H1 (cell line): ENCODE results near the gene ANKH. TPM values are rescaled to one million over a fixed set of nuclear protein-coding genes. Genes with fewer than 3 reads are reported as not detected.

Experiments used
- CTCF ChIA-PET: fragments of 300-600 bp; sonication (Branson Sonifier 250); formaldehyde crosslinking; loops from one replicate; lab custom pipeline; 2021; ENCODE audit not compliant: partially characterized antibody; lab: Charles Lee
- POLR2A ChIA-PET: fragments of 300-600 bp; sonication (Branson Sonifier 250); formaldehyde crosslinking; loops from one replicate; lab custom pipeline; 2021; ENCODE audit warnings: inconsistent platforms; ENCODE audit not compliant: partially characterized antibody; lab: Charles Lee
- DNase-seq, 2 experiments: peaks; one replicate each; pipeline versions ENCODE4 v3.0.0 to v3.0.0-alpha.2; 2010 to 2022; ENCODE audit warnings: low spot score in 2 of 2, low read depth in 1 of 2, mixed read lengths in 1 of 2
- FAIRE-seq: peaks from 2 replicates; lab custom pipeline; 2011; peaks lifted over from hg19 to GRCh38; lab: Jason Lieb, UNC
- H2AFZ ChIP-seq: 2 replicates; pipeline ENCODE4 v1.8.1; 2012; ENCODE audit warnings: low read length, inconsistent platforms
- H2AK5ac ChIP-seq: 2 replicates; pipeline ENCODE4 v1.6.1; 2013; ENCODE audit warnings: low read depth, low read length
- H2BK120ac ChIP-seq: replicated peaks from 2 replicates; pipeline ENCODE3; 2013; ENCODE audit warnings: low read depth, low read length, inconsistent platforms
- H2BK12ac ChIP-seq: 2 replicates; pipeline ENCODE4 v1.6.1; 2013; ENCODE audit warnings: low read depth, low read length
- H2BK15ac ChIP-seq: 2 replicates; pipeline ENCODE4 v1.6.1; 2013; ENCODE audit warnings: low read length
- H2BK20ac ChIP-seq: 2 replicates; pipeline ENCODE4 v1.6.1; 2013; ENCODE audit warnings: low read length
- H2BK5ac ChIP-seq: 2 replicates; pipeline ENCODE4 v1.6.1; 2013; ENCODE audit warnings: low read depth, low read length
- H3K14ac ChIP-seq: 2 replicates; pipeline ENCODE4 v1.6.1; 2013; ENCODE audit warnings: inconsistent platforms; ENCODE audit not compliant: insufficient read length
- H3K18ac ChIP-seq: 2 replicates; pipeline ENCODE4 v1.6.1; 2013; ENCODE audit warnings: low read length; ENCODE audit errors: extremely low read depth
- H3K23ac ChIP-seq: 2 replicates; pipeline ENCODE4 v1.6.1; 2013; ENCODE audit warnings: inconsistent platforms; ENCODE audit not compliant: insufficient read length
- H3K23me2 ChIP-seq: 2 replicates; pipeline ENCODE4 v1.6.1; 2013; ENCODE audit warnings: low read depth, low read length
- H3K27ac ChIP-seq: 2 replicates; pipeline ENCODE4 v1.6.1; 2011; ENCODE audit warnings: low read depth, low read length, inconsistent platforms
- H3K27me3 ChIP-seq, 4 experiments: replicated peaks in 1 of 4; 1 replicate in 1 of 4; 2 replicates in 3 of 4; pipeline versions ENCODE4 v1.6.1 to v1.8.1; 2011 to 2013; ENCODE audit warnings: low read length in 3 of 4, mild to moderate bottlenecking in 3 of 4, inconsistent platforms in 2 of 4, mixed read lengths in 2 of 4, moderate library complexity in 1 of 4; ENCODE audit not compliant: control insufficient read depth in 3 of 4, insufficient read depth in 3 of 4; ENCODE audit errors: extremely low read depth in 1 of 4
- H3K36me3 ChIP-seq, 4 experiments: 2 replicates each; pipeline versions ENCODE4 v1.6.1 to v1.8.1; 2011 to 2013; ENCODE audit warnings: mild to moderate bottlenecking in 4 of 4, low read length in 3 of 4, moderate library complexity in 2 of 4, control low read depth in 1 of 4, inconsistent platforms in 1 of 4; ENCODE audit not compliant: insufficient read depth in 4 of 4, control insufficient read depth in 2 of 4
- H3K4ac ChIP-seq: replicated peaks from 2 replicates; pipeline ENCODE3; 2013; ENCODE audit warnings: low read length, low read depth, mixed read lengths, inconsistent platforms; ENCODE audit not compliant: insufficient read length
- H3K4me1 ChIP-seq, 4 experiments: replicated peaks in 1 of 4; 1 replicate in 1 of 4; 2 replicates in 3 of 4; pipeline versions ENCODE4 v1.6.1 to v1.8.1; 2011 to 2013; ENCODE audit warnings: low read length in 3 of 4, inconsistent platforms in 2 of 4, mixed read lengths in 1 of 4; ENCODE audit not compliant: insufficient read depth in 4 of 4, control insufficient read depth in 3 of 4
- H3K4me2 ChIP-seq, 2 experiments: 2 replicates each; pipeline versions ENCODE4 v1.6.1 to v1.8.1; 2011 to 2013; ENCODE audit warnings: low read depth in 2 of 2, low read length in 2 of 2, control low read depth in 1 of 2, inconsistent platforms in 1 of 2, mild to moderate bottlenecking in 1 of 2; ENCODE audit not compliant: insufficient read depth in 1 of 2
- H3K4me3 ChIP-seq, 4 experiments: fragments of 200-600, 300-600 bp in 1 of 4; sonication (generic), shearing (Covaris generic), sonication (Bioruptor Twin) in 1 of 4; 2 replicates each; pipeline versions ENCODE4 v1.5.1 to v1.8.1; 2011 to 2016; ENCODE audit warnings: low read length in 4 of 4, low read depth in 3 of 4, control low read depth in 2 of 4, inconsistent platforms in 2 of 4, mild to moderate bottlenecking in 2 of 4, mixed read lengths in 1 of 4, moderate library complexity in 1 of 4; ENCODE audit not compliant: insufficient read depth in 2 of 4; ENCODE audit errors: extremely low read depth in 1 of 4
- H3K56ac ChIP-seq: replicated peaks from 2 replicates; pipeline ENCODE3; 2013; ENCODE audit warnings: low read depth, mild to moderate bottlenecking, mixed read lengths, low read length, inconsistent platforms; ENCODE audit not compliant: insufficient read length
- H3K79me1 ChIP-seq: 2 replicates; pipeline ENCODE4 v1.6.1; 2013; ENCODE audit warnings: low read depth, low read length, control low read depth
- H3K79me2 ChIP-seq, 2 experiments: 2 replicates each; pipeline versions ENCODE4 v1.6.1 to v1.8.1; 2012 to 2013; ENCODE audit warnings: low read length in 2 of 2, mild to moderate bottlenecking in 2 of 2, inconsistent platforms in 1 of 2; ENCODE audit not compliant: insufficient read depth in 2 of 2, control insufficient read depth in 1 of 2
- H3K9ac ChIP-seq, 4 experiments: replicated peaks in 1 of 4; 1 replicate in 1 of 4; 2 replicates in 3 of 4; pipeline versions ENCODE4 v1.6.1 to v1.8.1; 2011 to 2013; ENCODE audit warnings: low read depth in 3 of 4, low read length in 3 of 4, control low read depth in 2 of 4, mild to moderate bottlenecking in 2 of 4, moderate library complexity in 2 of 4, inconsistent platforms in 1 of 4; ENCODE audit errors: extremely low read depth in 1 of 4
- H3K9me3 ChIP-seq, 2 experiments: 2 replicates each; pipeline versions ENCODE4 v1.6.1 to v1.8.1; 2012 to 2013; ENCODE audit warnings: mild to moderate bottlenecking in 2 of 2, moderate library complexity in 2 of 2, control low read depth in 1 of 2, inconsistent platforms in 1 of 2, low read depth in 1 of 2, low read length in 1 of 2, mixed read lengths in 1 of 2; ENCODE audit not compliant: insufficient read depth in 2 of 2
- H4K20me1 ChIP-seq, 2 experiments: replicated peaks in 1 of 2; 2 replicates each; pipeline versions ENCODE3 to v1.8.1; 2011 to 2013; ENCODE audit warnings: inconsistent platforms in 2 of 2, low read length in 2 of 2, mild to moderate bottlenecking in 1 of 2; ENCODE audit not compliant: insufficient read depth in 2 of 2, control insufficient read depth in 1 of 2
- H4K5ac ChIP-seq: 2 replicates; pipeline ENCODE4 v1.6.1; 2013; ENCODE audit warnings: low read length, low read depth, mixed read lengths, inconsistent platforms; ENCODE audit not compliant: insufficient read length
- H4K8ac ChIP-seq: 2 replicates; pipeline ENCODE4 v1.8.0; 2013; ENCODE audit warnings: mild to moderate bottlenecking, moderate library complexity, low read length, inconsistent platforms; ENCODE audit not compliant: insufficient read depth; ENCODE audit errors: extremely low read depth
- H4K91ac ChIP-seq: replicated peaks from 2 replicates; pipeline ENCODE3; 2013; ENCODE audit warnings: low read length, mixed read lengths, inconsistent platforms; ENCODE audit not compliant: insufficient read length
- BACH1 ChIP-seq: IDR thresholded peaks from 2 replicates; pipeline ENCODE4 v1.6.1; 2012; ENCODE audit warnings: low read length, improper control_type of control experiment
- EP300 ChIP-seq, 2 experiments: IDR thresholded peaks; 1 replicate in 1 of 2; 2 replicates in 1 of 2; pipeline ENCODE4 v1.6.1; 2011 to 2012; ENCODE audit warnings: low read depth in 2 of 2, low read length in 2 of 2, mild to moderate bottlenecking in 2 of 2, borderline replicate concordance in 1 of 2, inconsistent platforms in 1 of 2, moderate library complexity in 1 of 2
- JUN ChIP-seq: IDR thresholded peaks from 2 replicates; pipeline ENCODE4 v1.6.1; 2011; ENCODE audit warnings: low read depth, mild to moderate bottlenecking, improper control_type of control experiment, low read length
- POLR2A ChIP-seq, 2 experiments: IDR thresholded peaks; 1 replicate in 1 of 2; 2 replicates in 1 of 2; pipeline ENCODE4 v1.6.1; 2011; ENCODE audit warnings: low read depth in 2 of 2, low read length in 2 of 2, mild to moderate bottlenecking in 2 of 2; ENCODE audit errors: control extremely low read depth in 1 of 2
- RBBP5 ChIP-seq: IDR thresholded peaks from 2 replicates; pipeline ENCODE4 v1.7.1; 2012; ENCODE audit warnings: low read depth, mild to moderate bottlenecking, inconsistent platforms, low read length, moderate library complexity, borderline replicate concordance
- RFX5 ChIP-seq: IDR thresholded peaks from 2 replicates; pipeline ENCODE4 v1.6.1; 2011; ENCODE audit warnings: low read depth, low read length, improper control_type of control experiment, borderline replicate concordance
- SP1 ChIP-seq: IDR thresholded peaks from 2 replicates; pipeline ENCODE4 v1.6.1; 2011; ENCODE audit warnings: low read depth, low read length
- TBP ChIP-seq: IDR thresholded peaks from 2 replicates; pipeline ENCODE4 v1.6.1; 2011; ENCODE audit warnings: low read depth, low read length, improper control_type of control experiment
- TEAD4 ChIP-seq: IDR thresholded peaks from 2 replicates; pipeline ENCODE4 v1.6.1; 2012; ENCODE audit warnings: low read depth, low read length, inconsistent platforms, mixed read lengths
- YY1 ChIP-seq: IDR thresholded peaks from 2 replicates; pipeline ENCODE4 v1.6.1; 2011; ENCODE audit warnings: low read depth, mild to moderate bottlenecking, low read length
- WGBS, 2 experiments: shearing (Covaris generic) in 1 of 2; methylation state at CpG; one replicate each; pipeline versions ENCODE4 v1.1.6 to v1.1.7; 2013 to 2015; ENCODE audit warnings: low lambda C conversion rate in 2 of 2, mixed read lengths in 2 of 2, inconsistent platforms in 1 of 2, low coverage in 1 of 2, missing lambda C conversion rate in 1 of 2; ENCODE audit not compliant: insufficient replicate concordance in 2 of 2, insufficient coverage in 1 of 2, insufficient read length in 1 of 2; ENCODE audit errors: extremely low coverage in 1 of 2, missing lambda C conversion rate in 1 of 2; 5-methylcytosine and 5-hydroxymethylcytosine counted together
- polyA plus RNA-seq, 7 experiments: library from polyadenylated mRNA; depleted of rRNA in 3 of 7; stranded (reverse) in 5 of 7; unstranded in 2 of 7; fragments of >200 nt in 5 of 7; fragments of 200-250 nt in 2 of 7; gene quantifications; 1 replicate in 5 of 7; 2 replicates in 1 of 7; 4 replicates in 1 of 7; pipeline versions ENCODE4 v1.2.1 to v1.2.3, GENCODE V29; 2011 to 2013; ENCODE audit warnings: missing spikeins in 2 of 7, mixed read lengths in 2 of 7
- total RNA-seq: library from RNA; stranded (reverse); fragmentation: NEBNext Ultra II Directional; extraction: Animal tissue kit (Norgen Biotek cat#: 25700); gene quantifications from 2 replicates; pipeline ENCODE4 v1.2.1, GENCODE V29; 2021
- TF ChIP-seq, protein P1 (sequence below): IDR thresholded peaks from 2 replicates; pipeline ENCODE4 v1.6.1; 2011; ENCODE audit warnings: low read length, improper control_type of control experiment
- TF ChIP-seq, protein P2 (sequence below): IDR thresholded peaks from 2 replicates; pipeline ENCODE4 v1.6.1; 2012; ENCODE audit warnings: low read length, inconsistent platforms

ANKH gene
- total and polyA plus RNA-seq, 2 of the 8 experiments (the other 6 are each of a cell fraction or from before 2014, with no cell fraction given), result 5.3 to 13.0 TPM

DNA sequence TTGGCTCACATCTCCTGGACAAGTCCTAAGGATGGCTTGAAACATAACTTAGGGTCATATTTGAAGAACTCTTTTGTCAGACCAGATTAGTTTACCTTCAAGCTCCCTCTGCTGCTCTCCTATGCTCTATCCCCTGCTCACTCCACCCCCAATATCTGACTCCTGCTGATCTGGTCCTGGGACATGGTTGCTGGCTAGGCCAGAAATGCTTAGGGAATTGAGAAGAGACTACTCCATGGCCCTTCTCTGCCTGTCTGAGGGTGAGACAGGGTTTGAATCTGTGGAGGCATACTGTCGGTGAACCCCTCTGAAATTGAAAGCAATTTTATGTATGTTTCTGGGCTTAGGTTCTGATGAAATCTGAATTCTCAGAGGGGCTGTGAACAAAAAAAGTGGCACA lies 203.8 kb downstream of the ANKH start:
- no peak overlapping the region for H3K18ac ChIP-seq
- H3K9ac ChIP-seq, result no peak overlapping the region
- H2BK15ac ChIP-seq, result no peak overlapping the region
- no peak overlapping the region for H2BK5ac ChIP-seq
- H3K14ac ChIP-seq, result no peak overlapping the region
- H3K79me2 ChIP-seq, result peaks cover 0 to 64% of the 10 kb centered on the region in 2 experiments; a peak in 3 of 4 replicates
- H3K4me3 ChIP-seq, result no peak overlapping the region
- ChIA-PET POLR2A (no interaction called here), CTCF (interaction anchor here (0.6 to 1.8 kb wide), 6 partner anchors 10 to 330 kb away, joined by 3 to 7 read pairs (median 3); no protein-coding TSS in a partner anchor)
- no peaks in the 10 kb centered on the region for H3K9me3 ChIP-seq
- H3K79me1 ChIP-seq, result peaks cover 12% of the 10 kb centered on the region; the same call in 1 of the 2 replicates
- no peaks in the 10 kb centered on the region for H3K36me3 ChIP-seq
- H4K8ac ChIP-seq, result no peak overlapping the region
- H4K5ac ChIP-seq, result no peak overlapping the region
- peaks cover 0 to 18% (median 13%) of the 10 kb centered on the region in 4 experiments; a peak in 6 of 7 replicates for H3K27me3 ChIP-seq
- H2AFZ ChIP-seq, result no peak overlapping the region
- H4K20me1 ChIP-seq, result peaks cover 0 to 5% of the 10 kb centered on the region in 2 experiments
- no peak overlapping the region for H3K4ac ChIP-seq
- no peak overlapping the region for H3K56ac ChIP-seq
- H2AK5ac ChIP-seq, result no peak overlapping the region
- H2BK12ac ChIP-seq, result no peak overlapping the region
- no peak overlapping the region for H2BK120ac ChIP-seq
- FAIRE-seq (no peak), DNase-seq (no peak)
- no peak overlapping the region for H3K27ac ChIP-seq
- H4K91ac ChIP-seq, result no peak overlapping the region
- peaks cover 3 to 14% (median 10%) of the 10 kb centered on the region in 4 experiments; a peak in 5 of 7 replicates for H3K4me1 ChIP-seq
- H3K23me2 ChIP-seq, result peaks cover 6% of the 10 kb centered on the region; the same call in 1 of the 2 replicates
- no peak overlapping the region for H3K23ac ChIP-seq
- H2BK20ac ChIP-seq, result no peak overlapping the region
- H3K4me2 ChIP-seq, result no peak overlapping the region
- 87% methylated on average over 1 of the region's 1 CpG; no CpG with 5 or more reads in 1 of the 2 experiments for WGBS, 2 experiments
- TF ChIP-seq JUN (no peak), EP300 (IDR thresholded peaks at IDR 0.05; ENCODE audit: borderline replicate concordance in 1 of 2, low read depth in 2 of 2, low read length in 2 of 2) (no peak), BACH1 (no peak), TEAD4 (no peak), RFX5 (no peak), RBBP5 (no peak), TBP (no peak), POLR2A (IDR thresholded peaks at IDR 0.05; ENCODE audit: control extremely low read depth in 1 of 2, low read depth in 2 of 2, low read length in 2 of 2) (no peak), YY1 (no peak), SP1 (no peak)
- TF ChIP-seq, protein P1, sequence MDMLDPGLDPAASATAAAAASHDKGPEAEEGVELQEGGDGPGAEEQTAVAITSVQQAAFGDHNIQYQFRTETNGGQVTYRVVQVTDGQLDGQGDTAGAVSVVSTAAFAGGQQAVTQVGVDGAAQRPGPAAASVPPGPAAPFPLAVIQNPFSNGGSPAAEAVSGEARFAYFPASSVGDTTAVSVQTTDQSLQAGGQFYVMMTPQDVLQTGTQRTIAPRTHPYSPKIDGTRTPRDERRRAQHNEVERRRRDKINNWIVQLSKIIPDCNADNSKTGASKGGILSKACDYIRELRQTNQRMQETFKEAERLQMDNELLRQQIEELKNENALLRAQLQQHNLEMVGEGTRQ, result no peak
- TF ChIP-seq, protein P2, sequence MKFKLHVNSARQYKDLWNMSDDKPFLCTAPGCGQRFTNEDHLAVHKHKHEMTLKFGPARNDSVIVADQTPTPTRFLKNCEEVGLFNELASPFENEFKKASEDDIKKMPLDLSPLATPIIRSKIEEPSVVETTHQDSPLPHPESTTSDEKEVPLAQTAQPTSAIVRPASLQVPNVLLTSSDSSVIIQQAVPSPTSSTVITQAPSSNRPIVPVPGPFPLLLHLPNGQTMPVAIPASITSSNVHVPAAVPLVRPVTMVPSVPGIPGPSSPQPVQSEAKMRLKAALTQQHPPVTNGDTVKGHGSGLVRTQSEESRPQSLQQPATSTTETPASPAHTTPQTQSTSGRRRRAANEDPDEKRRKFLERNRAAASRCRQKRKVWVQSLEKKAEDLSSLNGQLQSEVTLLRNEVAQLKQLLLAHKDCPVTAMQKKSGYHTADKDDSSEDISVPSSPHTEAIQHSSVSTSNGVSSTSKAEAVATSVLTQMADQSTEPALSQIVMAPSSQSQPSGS, result no peak
